Stimulated activated CD4-positive, alpha-beta T cell treated with anti-CD3 and anti-CD28 coated beads, Interleukin-15, amount 100 ng/mL, for 24 hours (primary cell): ENCODE measurements around the gene SCMH1.

Experiments
- DNase-seq: peaks from one replicate; pipeline ENCODE4 v3.0.0-alpha.2; 2020

SCMH1 gene

DNA sequence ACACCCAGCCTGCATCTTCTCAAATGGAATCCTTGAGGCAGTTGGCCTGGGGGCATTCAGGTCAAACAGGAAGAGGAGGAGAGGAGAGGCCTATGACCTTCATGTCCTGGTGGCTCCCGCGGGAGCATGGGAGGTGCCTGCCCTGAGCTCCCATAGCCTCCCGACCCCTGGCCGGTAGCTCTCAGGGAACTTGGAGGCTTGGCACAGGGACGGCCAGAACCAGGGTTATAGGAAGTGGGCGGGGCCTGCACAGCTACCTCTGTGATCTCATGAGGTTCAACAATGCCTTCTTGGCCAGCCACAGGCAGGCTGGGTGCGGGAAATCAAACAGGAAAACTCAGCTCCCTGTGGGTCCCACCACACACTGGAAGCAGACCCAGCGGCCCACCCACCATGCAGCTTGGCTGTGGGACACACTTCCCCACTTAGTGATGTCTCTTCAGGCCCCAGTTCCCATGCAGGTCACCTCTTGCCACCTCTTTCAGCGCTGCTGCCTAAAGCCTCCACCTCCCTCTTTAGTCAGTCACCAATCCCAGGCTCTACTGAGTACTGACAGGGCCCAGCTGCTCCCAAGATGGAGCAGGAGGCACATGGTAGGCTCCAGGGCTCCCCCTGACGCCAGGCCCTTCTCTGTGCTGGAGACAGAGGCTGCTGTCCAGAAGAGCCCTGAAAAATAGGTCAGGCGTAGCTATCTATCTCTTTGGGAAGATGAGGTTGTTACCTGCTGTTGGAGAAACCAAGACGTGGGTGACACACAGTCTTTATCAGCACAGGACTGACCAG lies 220.4 kb downstream of the SCMH1 start, which contains the start of gene SLFNL1:
Gene SLFNL1 (minus strand): TSS at position 200 of the 783 bp plus-strand sequence. CDS start 1,065 bp downstream, outside the sequence.
- no peak for DNase-seq

DNA sequence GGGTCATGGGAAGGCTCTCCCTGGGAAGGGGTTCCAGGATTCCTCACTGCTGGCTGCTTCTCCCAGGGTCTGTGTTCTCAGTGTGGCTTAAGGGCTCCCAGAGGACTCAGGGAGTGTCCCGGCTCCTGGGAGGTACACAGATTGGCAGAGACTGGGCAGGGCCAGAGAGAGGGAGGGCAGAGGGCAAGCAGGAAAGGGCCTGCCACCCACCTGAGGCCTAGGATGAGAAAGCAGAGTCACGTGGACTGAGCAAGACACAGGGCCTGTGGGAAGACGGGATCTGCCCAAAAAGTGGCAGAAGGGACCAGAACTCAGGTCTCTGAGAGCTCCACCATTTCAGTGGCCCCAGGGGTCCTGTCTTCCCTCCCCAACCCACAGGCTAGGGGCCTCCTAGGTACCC lies 221.5 kb downstream of the SCMH1 start:
- DNase-seq = no peak

DNA sequence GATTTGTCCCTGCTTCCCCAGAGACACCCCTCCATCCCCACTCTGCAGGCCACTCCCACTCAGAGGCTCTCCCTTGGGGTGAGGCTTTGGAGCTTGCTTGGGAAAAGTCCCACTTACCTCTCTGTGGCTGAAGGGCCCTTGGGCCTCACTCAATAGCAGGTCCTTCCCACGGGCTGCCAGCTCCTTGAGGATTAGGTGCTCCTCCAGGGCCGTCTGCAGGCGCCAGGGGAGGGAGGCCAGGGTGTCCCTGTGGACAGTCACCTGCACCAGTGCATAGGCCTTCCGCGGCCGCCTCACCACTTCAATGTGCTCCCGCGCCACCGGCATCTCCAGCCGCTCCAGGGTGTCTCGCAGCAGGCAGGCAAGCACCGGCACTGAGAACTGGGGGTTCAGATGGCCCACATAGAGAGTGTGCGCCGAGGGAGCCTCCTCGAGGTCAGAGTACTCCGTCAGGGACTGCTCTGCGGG lies 222.0 kb downstream of the SCMH1 start:
- no peak for DNase-seq

DNA sequence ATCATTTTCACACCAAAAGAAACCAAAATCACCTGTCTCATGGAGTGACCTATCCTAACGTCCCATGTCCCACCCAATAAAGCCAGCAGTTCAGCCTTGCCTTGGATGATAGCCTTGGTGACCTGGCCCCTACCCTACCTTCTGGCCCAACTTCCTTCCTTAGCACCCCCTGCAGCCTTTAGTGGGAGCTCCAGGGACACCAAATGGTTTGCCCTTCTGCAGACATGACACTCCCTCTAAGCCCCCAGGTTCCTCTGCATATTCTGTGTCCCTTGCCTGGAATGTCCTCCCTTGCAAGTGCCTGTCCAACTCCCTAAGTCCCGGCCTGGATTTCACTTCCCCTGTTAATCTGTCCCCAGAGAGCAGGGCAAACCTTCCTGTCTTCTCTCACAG lies 222.8 kb downstream of the SCMH1 start:
- no peak for DNase-seq

DNA sequence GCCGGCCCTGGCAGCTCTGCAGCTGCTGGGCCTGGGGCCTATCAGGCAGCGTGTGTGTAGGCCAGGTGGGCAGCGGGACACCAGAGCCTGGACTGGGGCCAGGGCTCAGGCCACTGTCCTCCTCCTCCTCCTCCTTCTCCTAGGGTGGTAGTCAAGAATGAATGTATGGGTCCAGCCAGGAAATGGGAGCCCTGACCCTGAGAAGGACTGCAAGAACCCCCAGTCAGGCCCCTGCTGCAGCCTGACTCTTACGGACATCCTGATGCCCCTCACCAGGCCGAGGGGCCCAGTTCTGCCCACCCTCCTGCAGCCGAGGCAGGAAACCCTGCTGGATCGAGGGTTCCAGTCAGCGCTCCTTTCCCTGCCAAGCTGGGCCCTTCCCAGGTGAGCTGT lies 224.1 kb downstream of the SCMH1 start:
- no peak for DNase-seq

DNA sequence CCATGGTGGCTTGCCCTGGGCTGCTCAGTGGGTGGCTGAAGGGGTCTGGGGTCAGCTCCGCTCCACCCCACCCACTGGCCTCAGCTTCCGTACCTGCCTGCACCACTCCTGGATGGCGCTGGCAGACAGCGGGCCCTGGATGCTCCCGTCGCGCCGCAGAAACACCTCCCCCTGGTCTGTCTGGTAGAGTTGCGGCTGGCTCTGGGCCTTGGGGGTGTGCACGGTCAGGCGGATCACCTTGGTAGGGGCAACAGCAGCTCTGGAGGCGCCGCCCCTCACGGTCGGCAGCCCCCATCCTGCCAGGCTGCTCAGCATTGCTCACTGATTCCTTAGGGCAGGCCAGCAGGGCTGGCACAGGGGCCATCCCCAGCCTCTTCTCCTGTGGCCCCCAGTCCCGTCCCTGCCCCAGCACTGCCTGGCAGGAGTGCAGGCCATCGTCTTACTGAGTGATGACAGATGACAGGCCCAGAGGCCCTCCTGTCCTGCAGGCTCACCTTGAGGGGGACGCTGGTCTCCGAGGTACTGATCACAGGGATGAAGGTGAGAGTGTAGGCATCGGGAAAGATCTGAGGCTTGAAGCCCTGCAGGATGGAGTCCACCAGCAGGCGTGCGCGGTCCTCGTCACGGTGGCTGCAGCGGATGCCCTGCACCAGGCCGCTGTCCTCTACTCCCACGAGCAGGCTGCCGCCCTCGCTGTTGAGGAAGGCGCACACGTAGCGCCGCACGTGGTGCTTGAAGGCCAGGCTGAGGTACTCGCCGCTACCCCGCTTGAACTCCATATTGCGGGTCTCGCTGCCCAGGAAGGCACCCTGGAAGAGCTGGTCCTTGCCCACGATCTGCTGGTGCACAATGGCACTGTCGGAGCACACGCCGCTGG lies 224.7 kb downstream of the SCMH1 start:
- no peak for DNase-seq

DNA sequence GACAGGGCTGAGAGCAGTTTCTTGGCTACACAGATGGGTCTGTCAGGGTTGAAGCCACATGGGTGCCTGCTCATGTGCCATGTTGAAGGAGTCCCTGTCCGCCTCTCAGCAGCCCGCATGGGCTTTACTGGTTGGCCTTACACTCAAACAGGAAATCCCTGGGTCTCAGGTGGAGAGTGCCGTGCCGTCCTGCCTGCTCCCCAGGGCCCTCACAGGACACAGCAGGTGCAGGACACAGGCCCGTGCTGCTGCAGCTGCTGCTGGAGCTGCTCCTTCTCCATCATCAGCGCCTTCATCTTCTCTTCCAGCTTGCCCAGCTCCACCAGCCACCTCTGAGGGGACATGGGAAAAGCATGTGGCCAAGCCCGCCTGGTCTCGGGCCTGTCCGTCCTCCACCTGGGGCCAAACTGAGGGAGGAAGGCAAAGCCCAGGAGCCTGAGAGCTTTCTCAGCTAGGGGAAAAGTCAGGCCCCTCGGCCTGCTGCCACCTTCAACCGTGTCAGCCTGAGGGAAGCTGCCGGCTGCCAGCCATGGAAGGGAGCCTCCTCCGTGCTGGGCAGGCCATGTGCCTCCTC lies 226.1 kb downstream of the SCMH1 start:
- DNase-seq = no peak

DNA sequence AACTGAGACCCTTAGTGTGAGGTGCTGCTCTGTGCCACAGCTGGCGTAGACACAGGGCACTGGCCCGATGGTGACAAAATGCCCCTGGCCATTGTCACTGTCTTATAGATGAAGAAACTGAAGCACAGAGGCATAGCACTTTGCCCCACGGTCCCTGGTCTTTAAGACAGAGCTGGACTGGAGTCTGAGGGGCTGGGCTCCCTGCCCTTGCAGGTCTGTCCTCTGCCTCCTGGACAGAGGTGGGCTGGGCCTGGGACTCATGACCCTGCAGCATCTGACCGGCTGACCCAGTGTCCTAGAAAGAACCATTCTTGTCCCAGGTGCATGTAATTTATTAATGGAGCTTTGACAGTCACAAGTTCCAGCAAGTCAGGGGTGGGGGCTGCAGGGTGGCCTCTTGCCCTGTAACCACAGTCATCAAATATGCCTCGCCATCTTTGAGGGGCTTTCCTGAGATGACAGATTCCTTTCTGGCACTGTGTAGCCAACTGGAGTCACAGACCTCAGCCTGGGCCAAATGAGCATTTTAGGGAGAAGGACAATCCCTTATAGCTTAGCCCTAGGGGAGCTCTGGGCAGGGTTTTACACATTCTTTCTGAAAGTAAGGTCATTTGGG lies 226.7 kb downstream of the SCMH1 start:
- no peak for DNase-seq

DNA sequence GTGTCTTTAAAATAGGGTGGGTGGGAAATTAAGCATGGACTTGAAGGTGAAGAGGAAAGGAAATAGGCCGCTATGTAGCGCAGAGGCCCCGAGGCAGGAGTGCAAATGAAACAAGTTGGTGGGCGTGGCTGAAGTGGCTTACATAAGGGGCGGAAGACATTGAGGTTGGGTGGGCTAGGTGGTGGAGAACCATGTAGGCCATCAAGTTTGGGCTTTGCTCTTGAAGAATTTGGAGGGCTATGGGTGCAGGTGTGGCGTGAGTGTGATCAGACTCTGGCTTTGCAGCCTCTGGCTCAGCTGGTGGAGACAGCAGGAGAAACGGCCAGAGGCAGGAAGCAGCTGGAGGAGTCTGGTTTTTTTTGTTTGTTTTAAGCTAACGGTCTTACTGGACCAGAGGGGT lies 227.2 kb downstream of the SCMH1 start:
- DNase-seq = no peak

DNA sequence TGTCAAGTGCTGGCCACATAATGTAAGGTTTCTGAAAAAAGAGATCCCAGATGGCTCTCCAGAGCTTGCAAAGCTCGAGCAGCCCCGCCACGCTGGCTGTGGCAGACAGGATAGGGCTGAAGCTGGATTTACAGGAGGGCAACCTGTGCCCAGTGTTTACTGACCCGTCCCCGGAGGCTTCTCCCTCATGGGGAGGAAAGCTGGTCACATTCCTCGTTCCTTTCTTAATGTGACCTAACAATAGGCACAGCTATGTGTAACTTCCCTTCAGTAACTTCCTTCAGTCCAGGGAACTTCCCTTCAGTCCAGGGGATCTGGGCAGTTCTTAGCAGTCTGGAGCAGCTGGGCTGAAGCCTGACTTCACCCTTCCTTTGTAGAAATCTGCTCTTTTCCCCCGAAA lies 228.3 kb downstream of the SCMH1 start:
- no peak for DNase-seq

DNA sequence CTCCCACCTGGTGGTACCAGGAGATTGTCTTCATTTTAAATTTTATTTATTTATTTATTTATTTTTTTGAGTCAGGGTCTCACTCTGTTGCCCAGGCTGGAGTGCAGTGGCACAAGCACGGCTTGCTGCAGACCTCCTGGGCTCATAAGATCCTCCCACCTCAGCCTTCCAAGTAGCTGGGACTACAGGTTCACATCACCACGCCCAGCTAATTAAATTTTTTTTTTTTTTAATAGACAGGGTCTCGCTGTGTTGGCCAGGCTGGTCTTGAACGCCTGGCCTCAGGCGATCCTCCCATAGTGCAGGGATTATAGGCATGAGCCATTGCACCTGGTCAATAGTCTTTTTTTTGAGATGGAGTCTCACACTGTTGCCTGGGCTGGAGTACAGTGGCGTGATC lies 229.1 kb downstream of the SCMH1 start:
- no peak for DNase-seq

DNA sequence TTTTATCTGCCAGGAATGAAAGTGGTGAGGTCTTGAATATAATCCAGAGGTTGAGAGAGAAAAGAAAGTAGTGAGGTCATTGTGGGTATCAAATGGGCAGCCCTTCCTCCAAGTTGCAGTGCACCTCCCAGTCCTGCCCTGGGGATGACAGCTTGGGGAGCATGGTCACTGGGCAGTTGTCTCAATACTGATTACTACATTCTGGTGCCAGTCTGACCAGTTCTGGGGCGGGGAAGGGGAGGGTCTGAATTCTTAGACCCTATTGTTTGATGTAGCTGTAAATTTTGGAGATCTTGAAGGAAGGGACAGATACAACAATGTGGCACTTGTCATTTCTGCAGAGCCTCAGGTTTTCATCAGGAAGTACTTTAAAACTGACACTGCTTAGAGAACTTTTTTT lies 231.8 kb downstream of the SCMH1 start:
- no peak for DNase-seq

DNA sequence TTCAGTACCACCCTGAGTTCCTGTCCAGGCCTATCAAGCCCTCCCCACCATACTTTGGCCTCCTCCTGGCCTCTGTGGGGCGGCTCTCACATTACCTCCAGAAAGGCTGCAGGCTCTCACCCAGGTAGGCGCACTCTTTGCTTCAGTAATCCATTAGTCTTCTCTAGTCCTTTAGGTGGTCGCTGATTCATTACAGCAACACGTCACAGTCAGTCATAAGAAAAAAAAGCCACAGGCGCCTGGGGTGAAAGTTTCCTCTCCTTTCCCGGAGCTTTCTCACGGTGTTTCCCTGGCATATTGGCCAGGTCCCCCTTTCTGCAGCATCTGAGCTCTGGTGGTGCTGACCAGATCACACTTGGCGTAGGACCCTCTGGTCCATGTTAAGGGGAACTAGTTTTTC lies 232.6 kb downstream of the SCMH1 start:
- no peak for DNase-seq

DNA sequence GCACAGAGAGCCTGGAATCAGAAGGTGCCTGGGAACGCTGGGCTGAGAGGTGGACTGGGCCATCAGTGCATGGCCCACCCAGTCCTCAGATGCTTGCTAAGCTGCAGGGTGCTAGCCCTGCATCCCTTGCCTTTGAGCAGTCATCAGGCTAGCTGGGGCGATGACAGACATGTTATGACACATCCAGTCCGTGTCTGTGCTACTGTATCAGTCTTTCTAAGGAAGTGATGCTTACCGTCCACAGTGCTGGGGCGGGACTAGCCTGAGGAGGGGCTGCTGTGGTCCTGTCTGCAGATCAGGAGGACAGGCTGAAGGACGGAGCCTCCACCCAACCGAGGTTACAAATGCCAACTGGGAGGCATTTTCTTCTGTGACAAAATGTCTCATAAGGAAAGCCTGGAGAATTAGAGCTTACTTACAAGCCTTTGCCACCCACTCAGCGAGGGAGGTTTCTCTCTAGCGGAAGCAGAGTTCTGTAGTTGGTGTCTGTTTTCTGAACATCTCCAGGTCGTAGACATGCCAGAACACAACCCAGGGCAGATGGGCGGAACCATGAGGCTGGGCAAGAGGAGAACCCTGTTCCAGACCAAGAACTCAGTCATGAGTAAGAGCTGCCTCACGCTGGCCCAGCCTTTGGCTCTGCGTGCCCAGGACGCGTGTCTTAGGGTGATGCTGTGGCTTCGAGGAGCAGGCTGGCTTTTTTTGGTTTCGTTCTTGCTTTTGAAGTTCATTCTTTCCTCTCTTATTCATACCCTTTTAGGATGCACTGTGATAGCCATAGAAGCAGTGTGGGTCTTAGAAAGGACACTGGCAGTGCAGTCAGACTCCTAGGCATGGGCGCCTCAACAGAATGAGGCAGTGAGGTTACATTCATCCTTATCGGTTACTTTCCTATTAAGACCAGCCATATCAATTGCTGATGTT lies 234.9 kb downstream of the SCMH1 start:
- no peak for DNase-seq

DNA sequence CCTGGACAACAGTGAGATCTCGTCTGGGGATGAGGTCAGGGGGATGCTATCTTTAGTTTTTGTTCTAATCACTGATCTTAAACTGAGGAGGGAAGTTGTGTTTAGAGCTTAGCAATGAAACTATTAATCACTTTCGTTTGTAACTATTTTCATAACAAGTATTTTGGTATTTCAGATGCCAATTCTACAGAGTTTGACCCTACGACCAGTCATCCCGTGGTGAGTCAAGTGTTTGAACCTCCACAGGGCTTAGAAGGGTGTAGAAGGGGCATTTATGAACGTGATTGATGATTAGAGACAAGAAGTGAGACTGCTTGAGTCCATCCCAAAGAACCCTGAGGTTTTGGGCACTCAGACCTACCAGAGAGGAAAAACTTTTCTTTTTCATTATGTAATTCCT lies 236.2 kb downstream of the SCMH1 start:
- no peak for DNase-seq

DNA sequence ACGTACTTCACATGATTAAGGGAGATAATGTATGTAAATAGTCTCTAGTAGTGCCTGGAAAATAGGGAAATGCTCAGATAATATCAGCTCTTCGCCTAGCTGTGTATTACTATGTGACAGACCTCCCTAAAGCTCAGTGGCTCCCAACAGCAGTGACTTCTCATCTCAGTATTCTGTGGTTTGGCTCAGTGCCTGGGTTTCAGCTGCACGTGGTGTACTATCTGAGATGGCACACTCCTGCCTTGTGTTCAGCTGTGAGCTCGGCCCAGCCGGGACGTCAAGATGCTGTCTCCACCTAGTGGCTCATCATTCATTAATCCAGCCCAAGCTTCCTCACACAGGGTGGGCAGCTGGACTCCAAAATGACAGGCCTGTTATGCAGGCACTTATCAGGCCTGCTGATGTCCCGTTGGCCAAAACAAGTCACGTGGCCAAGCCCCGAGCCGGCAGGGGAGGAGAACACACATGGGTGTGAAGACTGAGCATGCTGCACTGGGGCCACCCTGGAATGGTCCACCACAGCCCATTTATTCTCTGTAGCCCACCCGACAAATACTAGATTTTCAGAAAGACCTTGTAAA lies 238.4 kb downstream of the SCMH1 start:
- peak; percentile 93 for DNase-seq

DNA sequence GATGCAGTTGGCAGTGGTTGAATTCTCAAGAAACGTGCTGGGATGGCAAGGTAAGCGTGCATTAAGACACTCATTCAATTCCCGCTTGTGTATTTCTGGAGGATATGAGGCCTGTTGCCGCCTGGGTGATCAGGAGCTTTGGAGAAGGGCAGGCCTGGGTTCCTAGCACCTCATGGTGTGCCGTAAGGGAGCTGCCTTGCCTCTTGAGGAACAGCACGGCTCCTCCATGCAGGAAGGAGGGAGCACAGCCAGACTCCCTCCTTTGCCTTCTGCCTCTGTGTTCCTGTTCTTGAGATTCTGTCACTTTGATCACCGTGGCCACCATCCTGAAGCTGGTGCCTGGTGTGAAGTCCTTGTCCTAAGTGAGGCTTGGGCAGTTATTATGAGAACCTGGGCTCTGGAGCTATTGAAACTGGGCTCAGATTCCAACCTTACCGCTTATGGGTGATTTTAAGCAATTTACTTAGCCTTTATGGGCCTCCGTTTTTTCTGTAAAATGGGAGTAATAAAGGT lies 238.9 kb downstream of the SCMH1 start:
- no peak for DNase-seq

DNA sequence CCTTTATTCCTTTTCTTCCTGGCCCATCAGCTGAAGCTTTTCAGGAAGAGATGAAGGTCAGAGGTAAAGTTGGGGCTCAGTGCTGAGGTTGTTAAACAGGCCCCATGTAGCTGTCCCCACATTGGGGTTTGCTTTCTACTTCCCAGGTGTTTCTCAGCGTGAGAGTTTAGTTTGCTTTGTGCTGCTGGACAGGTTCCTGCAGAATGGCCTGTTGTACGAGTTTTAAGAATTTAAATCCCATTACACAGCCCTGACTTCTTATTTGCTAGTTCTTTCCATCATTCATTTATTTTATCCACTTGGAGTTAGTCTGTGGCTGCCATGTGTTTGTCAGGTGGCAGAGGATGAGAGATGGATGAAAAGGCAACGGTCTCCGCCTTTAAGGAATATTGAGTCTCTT lies 243.4 kb downstream of the SCMH1 start:
- no peak for DNase-seq

DNA sequence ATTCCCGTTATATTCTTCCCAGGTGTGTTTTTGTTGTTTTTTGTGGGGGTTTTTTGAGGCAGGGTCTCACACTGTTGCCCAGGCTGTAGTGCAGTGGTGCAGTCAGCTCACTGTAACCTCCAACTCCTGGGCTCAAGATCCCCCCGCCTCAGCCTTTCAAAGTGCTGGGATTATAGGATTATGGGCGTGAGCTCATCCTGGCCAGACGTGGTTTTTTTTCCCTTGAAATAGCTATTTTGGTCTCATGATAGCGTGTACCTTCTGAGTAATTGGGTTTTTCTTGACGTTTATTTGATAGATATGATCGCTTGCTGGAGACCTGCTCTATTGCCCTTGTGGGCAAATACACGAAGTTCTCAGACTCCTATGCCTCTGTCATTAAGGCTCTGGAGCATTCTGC lies 245.0 kb downstream of the SCMH1 start:
- no peak for DNase-seq

DNA sequence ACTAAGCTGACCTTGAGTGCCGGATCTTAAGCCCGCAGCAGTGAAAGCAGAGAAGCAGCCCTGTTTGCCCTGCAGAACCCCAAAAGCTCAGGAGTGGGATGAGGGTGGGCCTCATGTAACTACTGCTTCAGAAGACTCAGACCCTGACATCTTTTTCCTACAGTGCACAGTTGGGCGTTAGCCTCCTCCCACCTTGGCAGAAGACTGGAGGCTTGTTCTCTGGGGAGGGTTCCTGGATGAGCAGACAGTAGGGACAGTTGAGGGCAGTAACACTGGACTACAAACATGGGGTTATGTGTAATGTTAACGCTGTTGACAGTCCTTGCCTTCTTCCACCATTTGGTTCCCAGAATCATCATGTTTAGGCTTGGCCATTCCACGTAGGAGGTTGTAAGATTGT lies 253.0 kb downstream of the SCMH1 start:
- no peak for DNase-seq

DNA sequence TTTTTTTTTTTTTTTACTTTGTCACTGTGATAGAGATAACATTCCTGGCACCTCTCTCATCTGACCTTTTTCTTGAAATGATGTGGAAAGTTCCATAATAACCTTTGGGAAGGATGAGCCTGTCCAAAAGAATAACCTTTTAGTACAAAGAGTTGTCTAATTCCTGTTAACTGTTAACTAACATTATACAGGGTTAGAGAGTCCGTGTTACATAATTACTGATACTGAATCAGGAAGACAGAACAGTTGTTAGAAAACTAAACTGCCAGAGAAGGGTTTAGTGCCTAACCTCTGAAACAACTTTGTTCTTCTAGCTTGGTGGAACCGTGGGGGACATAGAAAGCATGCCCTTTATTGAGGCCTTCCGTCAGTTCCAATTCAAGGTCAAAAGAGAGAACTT lies 253.8 kb downstream of the SCMH1 start:
- no peak for DNase-seq
